Natural killer cell (primary cell): ENCODE results near the gene DYSF. TPM values are rescaled to one million over a fixed set of nuclear protein-coding genes. Genes with fewer than 3 reads are reported as not detected.

Experiments
- ATAC-seq, 3 donors: fragments of 150-1000 bp in 2 of 3; fragments of 200-7000 bp in 1 of 3; cut with Tn5 transposase; 1 replicate in 1 of 3; 2 replicates in 2 of 3; pipeline ENCODE4 v1.10.0; 2021; ENCODE audit warnings: mild to moderate bottlenecking in 2 of 3, moderate library complexity in 2 of 3
- DNase-seq, 2 donors: peaks; one replicate each; pipeline versions ENCODE4 v3.0.0 to v3.0.0-alpha.2; 2013 to 2021; ENCODE audit warnings: mixed read lengths in 1 of 2
- H3K27ac ChIP-seq: one replicate; pipeline ENCODE4 v1.5.1; 2013; ENCODE audit warnings: mild to moderate bottlenecking, low read length
- H3K27me3 ChIP-seq: one replicate; pipeline ENCODE4 v1.6.1; 2013; ENCODE audit warnings: low read length; ENCODE audit not compliant: control insufficient read depth, insufficient read depth
- H3K36me3 ChIP-seq: one replicate; pipeline ENCODE4 v1.6.1; 2013; ENCODE audit warnings: low read length; ENCODE audit not compliant: control insufficient read depth, insufficient read depth
- H3K4me1 ChIP-seq: one replicate; pipeline ENCODE4 v1.6.1; 2013; ENCODE audit warnings: low read length; ENCODE audit not compliant: control insufficient read depth, insufficient read depth
- H3K4me3 ChIP-seq: one replicate; pipeline ENCODE4 v1.5.1; 2013; ENCODE audit warnings: low read length
- H3K9me3 ChIP-seq: one replicate; pipeline ENCODE4 v1.6.1; 2013; ENCODE audit warnings: low read length; ENCODE audit not compliant: control insufficient read depth, insufficient read depth
- H3K27ac Mint-ChIP-seq, 2 donors: one replicate each; pipeline ENCODE4 v1.8.0; 2022; ENCODE audit warnings: mild to moderate bottlenecking in 2 of 2, mixed read lengths in 2 of 2, moderate library complexity in 1 of 2
- H3K27me3 Mint-ChIP-seq, 2 donors: one replicate each; pipeline ENCODE4 v1.8.0; 2022; ENCODE audit warnings: low read depth in 2 of 2, mixed read lengths in 2 of 2
- H3K36me3 Mint-ChIP-seq: one replicate; pipeline ENCODE4 v1.8.0; 2022; ENCODE audit warnings: mixed read lengths
- H3K4me1 Mint-ChIP-seq, 2 donors: one replicate each; pipeline ENCODE4 v1.8.0; 2022; ENCODE audit warnings: mixed read lengths in 2 of 2
- H3K4me3 Mint-ChIP-seq: one replicate; pipeline ENCODE4 v1.8.0; 2022; ENCODE audit warnings: mild to moderate bottlenecking, moderate library complexity, mixed read lengths
- H3K9me3 Mint-ChIP-seq, 2 donors: one replicate each; pipeline ENCODE4 v1.8.0; 2022; ENCODE audit warnings: mixed read lengths in 2 of 2
- WGBS: methylation state at CpG from one replicate; pipeline ENCODE4 v1.1.7; 2013; ENCODE audit warnings: missing lambda C conversion rate; ENCODE audit not compliant: insufficient coverage; 5-methylcytosine and 5-hydroxymethylcytosine counted together
- intact Hi-C: fragments of 100-400 bp; cut with micrococcal nuclease; formaldehyde crosslinking; loops from one replicate; pipeline ENCODE4 v1.14.2; 2022
- total RNA-seq, 4 donors: library from RNA; stranded (reverse); fragments of 120-200 nt in 1 of 4; gene quantifications; one replicate each; pipeline versions ENCODE4 v1.2.3 to v1.2.4, GENCODE V29; 2013 to 2022
- TF ChIP-seq, protein P1 (sequence below): fragments of 200-600 bp; IDR thresholded peaks from one replicate; pipeline ENCODE4 v1.8.0; 2022; ENCODE audit warnings: antibody characterized with exemption

DYSF gene
- total RNA-seq, 3 donors from 2014 or later (not counting 1 experiment from before 2014, with no cell fraction given) = 11.4 to 19.5 (median 12.4) TPM

DNA sequence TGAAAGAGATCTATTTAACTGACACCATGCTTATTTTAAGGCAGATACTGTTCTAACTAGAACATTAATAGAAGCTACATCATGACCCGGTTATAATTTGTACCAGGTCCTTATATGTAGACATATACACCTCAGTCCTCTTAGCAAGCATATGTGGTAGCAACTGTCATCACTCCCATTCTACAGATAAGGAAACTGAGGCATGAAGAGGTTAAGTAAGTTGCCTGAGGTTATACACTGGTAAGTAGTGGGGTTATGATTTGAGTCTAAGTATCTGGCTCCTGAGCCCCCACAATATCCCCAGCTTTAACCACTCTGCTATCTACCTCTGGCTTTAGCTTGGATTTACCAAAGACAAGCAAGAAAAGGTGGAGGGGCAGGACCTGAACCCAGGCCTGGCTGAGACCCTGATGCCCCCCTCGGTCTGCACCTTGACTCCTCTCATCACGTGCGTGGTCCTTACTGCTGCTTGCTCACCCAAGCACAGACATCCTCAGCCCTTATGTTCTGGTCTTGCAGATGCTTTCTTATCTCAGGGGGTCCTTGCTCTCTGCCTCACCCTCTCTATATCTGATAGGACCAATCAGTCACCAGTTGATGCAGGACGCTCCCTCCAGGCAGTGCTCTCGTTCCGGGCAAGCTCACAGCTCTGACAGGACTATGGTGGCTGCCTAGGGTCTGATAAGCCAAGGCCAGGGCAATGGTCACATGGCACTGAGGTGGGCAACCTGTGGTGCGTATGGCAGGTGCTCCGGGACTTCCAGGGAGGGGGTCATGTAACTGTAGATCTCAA, 4.0 kb downstream of the DYSF start:
- H3K36me3 ChIP-seq = no peaks in the 10 kb centered on the region
- no peak overlapping the region for H3K4me3 ChIP-seq
- peaks cover 35% of the 10 kb centered on the region for H3K4me1 ChIP-seq
- Mint-ChIP-seq H3K4me1 (peaks cover 12 to 39% of the 10 kb centered on the region in 2 donors), H3K27me3 (peaks cover 25 to 31% of the 10 kb centered on the region in 2 donors), H3K4me3 (no peak overlapping the region), H3K36me3 (no peaks in the 10 kb centered on the region), H3K9me3 (no peaks in the 10 kb centered on the region), H3K27ac (no peak overlapping the region)
- 93% methylated on average over 9 of the region's 9 CpGs for WGBS
- no peak for DNase-seq
- no peak overlapping the region for H3K27ac ChIP-seq
- no peak for ATAC-seq
- intact Hi-C loops = no loop called here
- H3K27me3 ChIP-seq = peaks cover 11% of the 10 kb centered on the region
- no peaks in the 10 kb centered on the region for H3K9me3 ChIP-seq
- TF ChIP-seq, protein P1, sequence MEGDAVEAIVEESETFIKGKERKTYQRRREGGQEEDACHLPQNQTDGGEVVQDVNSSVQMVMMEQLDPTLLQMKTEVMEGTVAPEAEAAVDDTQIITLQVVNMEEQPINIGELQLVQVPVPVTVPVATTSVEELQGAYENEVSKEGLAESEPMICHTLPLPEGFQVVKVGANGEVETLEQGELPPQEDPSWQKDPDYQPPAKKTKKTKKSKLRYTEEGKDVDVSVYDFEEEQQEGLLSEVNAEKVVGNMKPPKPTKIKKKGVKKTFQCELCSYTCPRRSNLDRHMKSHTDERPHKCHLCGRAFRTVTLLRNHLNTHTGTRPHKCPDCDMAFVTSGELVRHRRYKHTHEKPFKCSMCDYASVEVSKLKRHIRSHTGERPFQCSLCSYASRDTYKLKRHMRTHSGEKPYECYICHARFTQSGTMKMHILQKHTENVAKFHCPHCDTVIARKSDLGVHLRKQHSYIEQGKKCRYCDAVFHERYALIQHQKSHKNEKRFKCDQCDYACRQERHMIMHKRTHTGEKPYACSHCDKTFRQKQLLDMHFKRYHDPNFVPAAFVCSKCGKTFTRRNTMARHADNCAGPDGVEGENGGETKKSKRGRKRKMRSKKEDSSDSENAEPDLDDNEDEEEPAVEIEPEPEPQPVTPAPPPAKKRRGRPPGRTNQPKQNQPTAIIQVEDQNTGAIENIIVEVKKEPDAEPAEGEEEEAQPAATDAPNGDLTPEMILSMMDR = no peak

DNA sequence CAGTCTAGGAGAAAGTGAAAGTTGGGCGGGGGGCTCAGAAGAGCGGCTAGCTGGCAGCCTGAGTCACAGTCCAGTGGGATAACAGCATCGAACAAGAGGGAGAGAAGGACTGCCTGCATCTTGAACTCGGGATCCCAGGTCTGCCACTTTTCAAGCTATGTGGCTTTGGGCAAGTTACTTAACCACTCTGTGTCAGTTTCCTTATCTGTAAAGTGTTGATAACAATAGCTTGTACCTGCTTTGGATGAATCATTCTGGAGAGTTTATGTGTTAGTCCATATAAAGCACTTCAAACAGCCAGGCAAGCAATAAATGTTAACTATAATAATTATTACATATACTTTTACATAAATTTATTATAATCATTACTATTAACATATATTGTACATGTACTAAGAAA, 4.6 kb downstream of the DYSF start:
- Mint-ChIP-seq H3K4me1 (peaks cover 6 to 33% of the 10 kb centered on the region in 2 donors), H3K4me3 (no peak overlapping the region), H3K27me3 (peaks cover 21 to 30% of the 10 kb centered on the region in 2 donors), H3K9me3 (no peaks in the 10 kb centered on the region), H3K36me3 (no peaks in the 10 kb centered on the region), H3K27ac (no peak overlapping the region)
- TF ChIP-seq, protein P1 = no peak
- ATAC-seq (no peak), DNase-seq (no peak)
- Histone ChIP-seq H3K27me3 (peaks cover 11% of the 10 kb centered on the region), H3K27ac (no peak overlapping the region), H3K36me3 (no peaks in the 10 kb centered on the region), H3K4me1 (peaks cover 30% of the 10 kb centered on the region), H3K4me3 (no peak overlapping the region), H3K9me3 (peaks cover 4% of the 10 kb centered on the region)
- intact Hi-C loops = no loop called here
- WGBS = 83% methylated on average over 4 of the region's 4 CpGs

DNA sequence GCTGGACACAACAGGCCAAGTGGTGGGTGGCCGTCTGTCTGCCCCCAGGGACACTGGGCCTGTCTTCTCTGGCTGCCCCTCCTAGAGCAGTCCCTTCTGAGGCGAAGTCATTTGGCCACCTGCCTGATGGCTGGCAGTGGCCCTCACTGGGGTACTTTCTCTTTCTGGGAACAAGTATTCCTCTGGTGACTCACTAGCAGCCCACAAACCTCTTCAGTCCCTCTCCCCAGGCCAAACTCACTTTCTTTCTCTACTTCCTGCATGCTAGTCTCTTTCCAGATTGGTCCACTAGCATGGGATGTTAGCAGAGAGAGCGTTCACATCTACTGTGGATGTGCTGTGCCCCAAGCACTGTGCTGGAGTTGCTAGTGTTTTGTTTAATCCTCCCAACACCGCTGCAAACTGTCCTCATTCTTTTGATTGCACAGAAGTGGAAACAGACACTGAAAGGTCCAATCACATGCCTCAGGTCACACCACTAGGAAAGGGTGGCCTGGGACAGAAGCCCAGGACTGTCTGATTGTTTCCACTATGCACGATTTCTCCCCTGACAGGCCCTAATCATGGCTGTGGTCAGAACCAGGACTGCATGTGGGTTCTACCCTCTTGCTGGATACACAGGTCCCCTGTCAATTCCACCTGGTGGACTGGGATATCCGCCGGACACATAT, 5.2 kb downstream of the DYSF start:
- WGBS = 90% methylated on average over 7 of the region's 7 CpGs
- TF ChIP-seq, protein P1 = no peak
- DNase-seq (no peak), ATAC-seq (no peak)
- Histone ChIP-seq H3K36me3 (no peaks in the 10 kb centered on the region), H3K4me1 (peaks cover 26% of the 10 kb centered on the region), H3K9me3 (peaks cover 6% of the 10 kb centered on the region), H3K27ac (no peak overlapping the region), H3K4me3 (no peak overlapping the region), H3K27me3 (peaks cover 11% of the 10 kb centered on the region)
- Mint-ChIP-seq H3K4me3 (no peak overlapping the region), H3K27ac (no peak overlapping the region), H3K4me1 (peaks cover under 1 to 27% of the 10 kb centered on the region in 2 donors), H3K36me3 (no peaks in the 10 kb centered on the region), H3K9me3 (no peaks in the 10 kb centered on the region), H3K27me3 (peaks cover 21 to 30% of the 10 kb centered on the region in 2 donors)
- intact Hi-C loops = no loop called here
